ENCODE measurements around the gene ATG12. TPM values are rescaled to one million over a fixed set of nuclear protein-coding genes. Genes with fewer than 3 reads are reported as not detected.

The ATG12 gene
- total and polyA plus RNA-seq, 2 of the 8 experiments (the other 6 are each of a cell fraction or from before 2014, with no cell fraction given): 23.8 to 49.3 TPM

DNA sequence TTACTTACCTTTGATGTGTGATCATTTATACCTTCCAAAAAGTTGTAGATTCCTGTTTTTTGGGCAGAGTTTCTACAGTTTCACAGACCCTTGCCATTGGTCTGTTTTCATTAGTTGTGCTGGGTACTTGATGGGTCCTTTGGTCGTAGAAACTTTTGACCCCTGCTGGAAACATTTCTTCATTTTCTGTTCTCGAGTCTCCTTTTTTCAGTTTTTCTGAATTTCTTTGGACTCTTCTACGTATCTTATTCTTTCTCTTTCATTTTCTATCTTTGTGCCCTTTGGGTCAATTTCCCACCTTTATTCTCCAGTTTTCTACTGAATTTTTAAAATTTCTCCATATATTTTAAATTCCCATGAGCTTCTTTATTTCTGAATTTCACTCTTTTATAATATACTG is 17.0 kb upstream of the ATG12 start (continued):
- TF ChIP-seq, protein P1, sequence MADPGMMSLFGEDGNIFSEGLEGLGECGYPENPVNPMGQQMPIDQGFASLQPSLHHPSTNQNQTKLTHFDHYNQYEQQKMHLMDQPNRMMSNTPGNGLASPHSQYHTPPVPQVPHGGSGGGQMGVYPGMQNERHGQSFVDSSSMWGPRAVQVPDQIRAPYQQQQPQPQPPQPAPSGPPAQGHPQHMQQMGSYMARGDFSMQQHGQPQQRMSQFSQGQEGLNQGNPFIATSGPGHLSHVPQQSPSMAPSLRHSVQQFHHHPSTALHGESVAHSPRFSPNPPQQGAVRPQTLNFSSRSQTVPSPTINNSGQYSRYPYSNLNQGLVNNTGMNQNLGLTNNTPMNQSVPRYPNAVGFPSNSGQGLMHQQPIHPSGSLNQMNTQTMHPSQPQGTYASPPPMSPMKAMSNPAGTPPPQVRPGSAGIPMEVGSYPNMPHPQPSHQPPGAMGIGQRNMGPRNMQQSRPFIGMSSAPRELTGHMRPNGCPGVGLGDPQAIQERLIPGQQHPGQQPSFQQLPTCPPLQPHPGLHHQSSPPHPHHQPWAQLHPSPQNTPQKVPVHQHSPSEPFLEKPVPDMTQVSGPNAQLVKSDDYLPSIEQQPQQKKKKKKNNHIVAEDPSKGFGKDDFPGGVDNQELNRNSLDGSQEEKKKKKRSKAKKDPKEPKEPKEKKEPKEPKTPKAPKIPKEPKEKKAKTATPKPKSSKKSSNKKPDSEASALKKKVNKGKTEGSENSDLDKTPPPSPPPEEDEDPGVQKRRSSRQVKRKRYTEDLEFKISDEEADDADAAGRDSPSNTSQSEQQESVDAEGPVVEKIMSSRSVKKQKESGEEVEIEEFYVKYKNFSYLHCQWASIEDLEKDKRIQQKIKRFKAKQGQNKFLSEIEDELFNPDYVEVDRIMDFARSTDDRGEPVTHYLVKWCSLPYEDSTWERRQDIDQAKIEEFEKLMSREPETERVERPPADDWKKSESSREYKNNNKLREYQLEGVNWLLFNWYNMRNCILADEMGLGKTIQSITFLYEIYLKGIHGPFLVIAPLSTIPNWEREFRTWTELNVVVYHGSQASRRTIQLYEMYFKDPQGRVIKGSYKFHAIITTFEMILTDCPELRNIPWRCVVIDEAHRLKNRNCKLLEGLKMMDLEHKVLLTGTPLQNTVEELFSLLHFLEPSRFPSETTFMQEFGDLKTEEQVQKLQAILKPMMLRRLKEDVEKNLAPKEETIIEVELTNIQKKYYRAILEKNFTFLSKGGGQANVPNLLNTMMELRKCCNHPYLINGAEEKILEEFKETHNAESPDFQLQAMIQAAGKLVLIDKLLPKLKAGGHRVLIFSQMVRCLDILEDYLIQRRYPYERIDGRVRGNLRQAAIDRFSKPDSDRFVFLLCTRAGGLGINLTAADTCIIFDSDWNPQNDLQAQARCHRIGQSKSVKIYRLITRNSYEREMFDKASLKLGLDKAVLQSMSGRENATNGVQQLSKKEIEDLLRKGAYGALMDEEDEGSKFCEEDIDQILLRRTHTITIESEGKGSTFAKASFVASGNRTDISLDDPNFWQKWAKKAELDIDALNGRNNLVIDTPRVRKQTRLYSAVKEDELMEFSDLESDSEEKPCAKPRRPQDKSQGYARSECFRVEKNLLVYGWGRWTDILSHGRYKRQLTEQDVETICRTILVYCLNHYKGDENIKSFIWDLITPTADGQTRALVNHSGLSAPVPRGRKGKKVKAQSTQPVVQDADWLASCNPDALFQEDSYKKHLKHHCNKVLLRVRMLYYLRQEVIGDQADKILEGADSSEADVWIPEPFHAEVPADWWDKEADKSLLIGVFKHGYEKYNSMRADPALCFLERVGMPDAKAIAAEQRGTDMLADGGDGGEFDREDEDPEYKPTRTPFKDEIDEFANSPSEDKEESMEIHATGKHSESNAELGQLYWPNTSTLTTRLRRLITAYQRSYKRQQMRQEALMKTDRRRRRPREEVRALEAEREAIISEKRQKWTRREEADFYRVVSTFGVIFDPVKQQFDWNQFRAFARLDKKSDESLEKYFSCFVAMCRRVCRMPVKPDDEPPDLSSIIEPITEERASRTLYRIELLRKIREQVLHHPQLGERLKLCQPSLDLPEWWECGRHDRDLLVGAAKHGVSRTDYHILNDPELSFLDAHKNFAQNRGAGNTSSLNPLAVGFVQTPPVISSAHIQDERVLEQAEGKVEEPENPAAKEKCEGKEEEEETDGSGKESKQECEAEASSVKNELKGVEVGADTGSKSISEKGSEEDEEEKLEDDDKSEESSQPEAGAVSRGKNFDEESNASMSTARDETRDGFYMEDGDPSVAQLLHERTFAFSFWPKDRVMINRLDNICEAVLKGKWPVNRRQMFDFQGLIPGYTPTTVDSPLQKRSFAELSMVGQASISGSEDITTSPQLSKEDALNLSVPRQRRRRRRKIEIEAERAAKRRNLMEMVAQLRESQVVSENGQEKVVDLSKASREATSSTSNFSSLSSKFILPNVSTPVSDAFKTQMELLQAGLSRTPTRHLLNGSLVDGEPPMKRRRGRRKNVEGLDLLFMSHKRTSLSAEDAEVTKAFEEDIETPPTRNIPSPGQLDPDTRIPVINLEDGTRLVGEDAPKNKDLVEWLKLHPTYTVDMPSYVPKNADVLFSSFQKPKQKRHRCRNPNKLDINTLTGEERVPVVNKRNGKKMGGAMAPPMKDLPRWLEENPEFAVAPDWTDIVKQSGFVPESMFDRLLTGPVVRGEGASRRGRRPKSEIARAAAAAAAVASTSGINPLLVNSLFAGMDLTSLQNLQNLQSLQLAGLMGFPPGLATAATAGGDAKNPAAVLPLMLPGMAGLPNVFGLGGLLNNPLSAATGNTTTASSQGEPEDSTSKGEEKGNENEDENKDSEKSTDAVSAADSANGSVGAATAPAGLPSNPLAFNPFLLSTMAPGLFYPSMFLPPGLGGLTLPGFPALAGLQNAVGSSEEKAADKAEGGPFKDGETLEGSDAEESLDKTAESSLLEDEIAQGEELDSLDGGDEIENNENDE (IDR thresholded peaks at IDR 0.05; ENCODE audit: insufficient replicate concordance, low read length): no peak
